K562 (cell line): ENCODE results near the gene SNAPC2. TPM values are rescaled to one million over a fixed set of nuclear protein-coding genes. Genes with fewer than 3 reads are reported as not detected.

Experiments used
- ATAC-seq: fragments of 200-7000 bp; cut with Tn5 transposase; 3 replicates; pipeline ENCODE4 v1.9.1; 2020; ENCODE audit warnings: moderate library complexity
- BruUV-seq: library from RNA; stranded (reverse); fragments of 400-500 nt; replicated peaks from 2 replicates; lab custom pipeline; 2021; lab: Mats Ljungman, UMichigan
- CTCF ChIA-PET: fragments of 300-600 bp; formaldehyde crosslinking; extraction: SDS; loops from one replicate; lab custom pipeline; 2021; ENCODE audit warnings: low intra/inter-chr PET ratio; lab: Yijun Ruan, JAX
- POLR2A ChIA-PET: fragments of 300-600, 350-650 bp; sonication (Branson Sonifier 250); formaldehyde crosslinking; extraction: SDS; loops from one replicate; lab custom pipeline; 2021; ENCODE audit warnings: antibody characterized with exemption, inconsistent platforms; lab: Yijun Ruan, JAX
- DNase-seq, 4 experiments: peaks; one replicate each; pipeline versions ENCODE4 v3.0.0 to v3.0.0-alpha.2; 2011 to 2018; ENCODE audit warnings: low spot score in 3 of 4, mixed read lengths in 3 of 4; ENCODE audit errors: extremely low read depth in 1 of 4
- FAIRE-seq: peaks from 2 replicates; lab custom pipeline; 2011; peaks lifted over from hg19 to GRCh38; lab: Jason Lieb, UNC
- H2AFZ ChIP-seq: 2 replicates; pipeline ENCODE4 v1.6.0; 2011; ENCODE audit warnings: low read depth, low read length, control low read depth, inconsistent platforms
- H3K27ac ChIP-seq: fragments of 200-600 bp; 3 replicates; pipeline ENCODE4 v1.8.0; 2011; ENCODE audit warnings: low read depth, mild to moderate bottlenecking, control low read depth, inconsistent platforms, low read length, moderate library complexity, mixed read lengths; ENCODE audit errors: extremely low read depth
- H3K27me3 ChIP-seq, 2 experiments: fragments of 300-600 bp in 1 of 2; 2 replicates in 1 of 2; 3 replicates in 1 of 2; pipeline versions ENCODE4 v1.6.0 to v1.8.0; 2011; ENCODE audit warnings: inconsistent platforms in 2 of 2, low read length in 2 of 2, mild to moderate bottlenecking in 1 of 2, mixed read lengths in 1 of 2, moderate library complexity in 1 of 2; ENCODE audit not compliant: control insufficient read depth in 2 of 2, insufficient read depth in 2 of 2
- H3K36me3 ChIP-seq: fragments of 300-600 bp; 3 replicates; pipeline ENCODE4 v1.8.0; 2011; ENCODE audit warnings: mild to moderate bottlenecking, low read length, inconsistent platforms; ENCODE audit not compliant: control insufficient read depth, insufficient read depth
- H3K4me1 ChIP-seq, 2 experiments: fragments of 200-600 bp in 1 of 2; replicated peaks in 1 of 2; 2 replicates in 1 of 2; 3 replicates in 1 of 2; pipeline versions ENCODE4 v1.5.1 to v1.8.0; 2011; ENCODE audit warnings: inconsistent platforms in 2 of 2, low read length in 2 of 2, mild to moderate bottlenecking in 1 of 2, mixed read lengths in 1 of 2, moderate library complexity in 1 of 2; ENCODE audit not compliant: control insufficient read depth in 2 of 2, insufficient read depth in 2 of 2
- H3K4me2 ChIP-seq: 2 replicates; pipeline ENCODE4 v1.6.1; 2011; ENCODE audit warnings: low read length, control low read depth, inconsistent platforms, mixed read lengths; ENCODE audit not compliant: insufficient read depth
- H3K4me3 ChIP-seq: fragments of 200-600 bp; sonication (generic), shearing (Covaris generic); 2 replicates; pipeline ENCODE4 v1.5.1; 2016; ENCODE audit warnings: control low read depth, inconsistent platforms
- H3K79me2 ChIP-seq: fragments of 200-600 bp; 3 replicates; pipeline ENCODE4 v1.8.0; 2011; ENCODE audit warnings: low read length, inconsistent platforms; ENCODE audit not compliant: control insufficient read depth, insufficient read depth
- H3K9ac ChIP-seq, 2 experiments: 2 replicates each; pipeline versions ENCODE4 v1.6.0 to v1.6.1; 2011; ENCODE audit warnings: low read depth in 2 of 2, low read length in 2 of 2, control low read depth in 1 of 2, inconsistent platforms in 1 of 2, mild to moderate bottlenecking in 1 of 2, mixed read lengths in 1 of 2; ENCODE audit not compliant: insufficient read depth in 1 of 2
- H3K9me1 ChIP-seq: one replicate; pipeline ENCODE4 v1.6.0; 2011; ENCODE audit warnings: inconsistent platforms, mild to moderate bottlenecking, low read length, moderate library complexity; ENCODE audit not compliant: control insufficient read depth, insufficient read depth
- H3K9me3 ChIP-seq: replicated peaks from 2 replicates; pipeline ENCODE4 v1.5.1; 2011; ENCODE audit warnings: low read depth, low read length, inconsistent platforms; ENCODE audit not compliant: control insufficient read depth, insufficient read depth
- H4K20me1 ChIP-seq: replicated peaks from 2 replicates; pipeline ENCODE4 v1.6.1; 2011; ENCODE audit warnings: low read length, inconsistent platforms, mixed read lengths; ENCODE audit not compliant: control insufficient read depth, insufficient read depth
- AFF1 ChIP-seq, 2 experiments: fragments of 450-650 bp; IDR thresholded peaks; 2 replicates each; pipeline ENCODE4 v1.6.1; 2018; ENCODE audit warnings: mild to moderate bottlenecking in 2 of 2, low read depth in 1 of 2; ENCODE audit not compliant: partially characterized antibody in 2 of 2
- CXXC5 ChIP-seq: fragments of 250-450 bp; sonication (Bioruptor Pico); IDR thresholded peaks from 2 replicates; pipeline ENCODE4 v1.8.0; 2022; ENCODE audit warnings: inconsistent platforms, mild to moderate bottlenecking, moderate library complexity
- GATAD2B ChIP-seq: fragments of 450-650 bp; IDR thresholded peaks from 2 replicates; pipeline ENCODE4 v1.6.1; 2017; ENCODE audit warnings: mild to moderate bottlenecking, borderline replicate concordance
- GTF2E2 ChIP-seq: fragments of 200-800 bp; sonication (Bioruptor generic); IDR thresholded peaks from 2 replicates; pipeline ENCODE4 v1.6.1; 2016; ENCODE audit warnings: missing genetic modification characterization, missing compliant biosample characterization
- HNRNPLL ChIP-seq: fragments of 200-400 bp; formaldehyde crosslinking; IDR thresholded peaks from 2 replicates; pipeline ENCODE4 v1.6.1; 2017; ENCODE audit warnings: low read length, low read depth, mild to moderate bottlenecking; ENCODE audit not compliant: poor library complexity, severe bottlenecking
- KDM5B ChIP-seq: fragments of 200-600 bp; sonication (generic); IDR thresholded peaks from 2 replicates; pipeline ENCODE4 v1.6.1; 2012; ENCODE audit warnings: low read depth, mild to moderate bottlenecking, moderate library complexity, low read length, control low read depth, inconsistent platforms; ENCODE audit not compliant: insufficient replicate concordance
- KLF16 ChIP-seq: IDR thresholded peaks from 2 replicates; pipeline ENCODE4 v1.6.1; 2016; ENCODE audit warnings: antibody characterized with exemption
- MXI1 ChIP-seq: IDR thresholded peaks from 2 replicates; pipeline ENCODE4 v1.6.1; 2011; ENCODE audit warnings: low read depth, mild to moderate bottlenecking, improper control_type of control experiment, low read length
- NFE2 ChIP-seq: IDR thresholded peaks from 2 replicates; pipeline ENCODE4 v1.6.1; 2014; ENCODE audit warnings: antibody characterized with exemption, low read depth
- PRMT5 ChIP-seq: sonication (generic); formaldehyde crosslinking; IDR thresholded peaks from 2 replicates; pipeline ENCODE4 v1.5.0; 2020; ENCODE audit warnings: missing genetic modification reagents
- RAD21 ChIP-seq, 2 experiments: fragments of 250-450 bp in 1 of 2; fragments of 450-650 bp in 1 of 2; sonication (Bioruptor Pico) in 1 of 2; formaldehyde crosslinking in 1 of 2; IDR thresholded peaks in 1 of 2; conservative IDR thresholded peaks in 1 of 2; 2 replicates each; pipeline versions ENCODE4 v1.4.0 to v1.8.0; 2020 to 2022; ENCODE audit warnings: mild to moderate bottlenecking in 2 of 2, moderate library complexity in 1 of 2
- RB1 ChIP-seq: fragments of 450-650 bp; IDR thresholded peaks from 2 replicates; pipeline ENCODE4 v1.6.1; 2017; ENCODE audit warnings: low read depth, mild to moderate bottlenecking
- STAT5B ChIP-seq: fragments of 250-450 bp; sonication (Bioruptor Pico); IDR thresholded peaks from 2 replicates; pipeline ENCODE4 v1.8.0; 2021; ENCODE audit warnings: mild to moderate bottlenecking, inconsistent platforms
- U2AF2 ChIP-seq: fragments of 200-400 bp; formaldehyde crosslinking; optimal IDR thresholded peaks from 2 replicates; pipeline ENCODE3; 2017; ENCODE audit warnings: low read depth, mild to moderate bottlenecking, low read length
- ZNF395 ChIP-seq: fragments of 200-800 bp; sonication (Bioruptor generic); IDR thresholded peaks from 2 replicates; pipeline ENCODE4 v1.6.1; 2017; ENCODE audit warnings: missing genetic modification characterization, missing compliant biosample characterization
- ZNF668 ChIP-seq: fragments of 250-450 bp; sonication (Bioruptor Pico); IDR thresholded peaks from 2 replicates; pipeline ENCODE4 v1.8.0; 2022; ENCODE audit warnings: mild to moderate bottlenecking, inconsistent platforms
- WGBS: fragments of 100-300 bp; shearing (Covaris generic); methylation state at CpG from one replicate; pipeline ENCODE4 v1.1.6; 2016; ENCODE audit warnings: low coverage, mixed read lengths; ENCODE audit not compliant: insufficient coverage; ENCODE audit errors: missing lambda C conversion rate; 5-methylcytosine and 5-hydroxymethylcytosine counted together
- in situ Hi-C: fragments of 300-500 bp; cut with MboI; formaldehyde crosslinking; loops from 4 replicates; pipeline ENCODE4 v1.15.0; 2018; ENCODE audit warnings: inconsistent platforms, mixed read lengths
- intact Hi-C: fragments of 100-400 bp; cut with micrococcal nuclease; formaldehyde crosslinking; loops from 2 replicates; pipeline ENCODE4 v1.14.2; 2022
- polyA plus RNA-seq, 8 experiments: library from polyadenylated mRNA; depleted of rRNA in 4 of 8; stranded (reverse) in 5 of 8; unstranded in 3 of 8; fragments of >200 nt; fragmentation: Nextera tagmentation in 2 of 8; fragmentation: Illumina TruSeq in 1 of 8; extraction: Ambion mirVana in 2 of 8; extraction: Trizol in 1 of 8; gene quantifications; 2 replicates each; pipeline versions ENCODE4 v1.2.1 to v1.2.3, GENCODE V29; 2011 to 2014; ENCODE audit warnings: inconsistent platforms in 1 of 8, missing spikeins in 1 of 8
- total RNA-seq, 7 experiments: library from RNA; depleted of rRNA in 6 of 7; stranded (reverse); fragments of >200 nt in 6 of 7; fragmentation: Illumina TruSeq in 2 of 7; extraction: Trizol in 2 of 7; gene quantifications; 2 replicates each; pipeline versions ENCODE4 v1.2.1 to v1.2.3, GENCODE V29; 2011 to 2021; ENCODE audit warnings: low replicate concordance in 1 of 7

Gene SNAPC2
- total and polyA plus RNA-seq, 9 of the 15 experiments (the other 6 are each of a cell fraction or from before 2014, with no cell fraction given): 0.59 to 45.1 (median 15.3) TPM

GRCh38 chr19:7874076-7874896, 45.9 kb upstream of the SNAPC2 start, which contains the start of gene PRR36 (continued):
- TF ChIP-seq ZNF395: no peak
- no peak for TF ChIP-seq STAT5B
- no peak for TF ChIP-seq RB1
- TF ChIP-seq PRMT5: no peak
- no peak for TF ChIP-seq KLF16
- TF ChIP-seq RAD21 (CRISPR knock-in tag; conservative IDR thresholded peaks at IDR 0.05 in 1 of 2, IDR thresholded peaks at IDR 0.05 in 1 of 2): no peak
- TF ChIP-seq GATAD2B: no peak

GRCh38 chr19:7874897-7875273, 45.3 kb upstream of the SNAPC2 start:
- 65% methylated on average over 11 of the region's 12 CpGs for WGBS
- Histone ChIP-seq H3K27me3 (no peaks in the 10 kb centered on the region; a peak in 1 of 5 replicates), H3K36me3 (no peaks in the 10 kb centered on the region), H3K4me3 (no peak overlapping the region), H3K4me2 (no peak overlapping the region; the same call in 1 of the 2 replicates), H3K9ac (no peak overlapping the region), H3K9me3 (no peaks in the 10 kb centered on the region), H3K27ac (no peak overlapping the region), H4K20me1 (peaks cover 13% of the 10 kb centered on the region), H3K79me2 (no peaks in the 10 kb centered on the region), H3K4me1 (peaks cover 17 to 64% of the 10 kb centered on the region in 2 experiments; a peak in 4 of 5 replicates), H2AFZ (no peak overlapping the region), H3K9me1 (no peaks in the 10 kb centered on the region)
- FAIRE-seq (no peak), ATAC-seq (no peak), DNase-seq (no peak)
- ChIA-PET POLR2A (no interaction called here), CTCF (interaction anchor here (0.6 kb wide), 1 partner anchor 21 kb away, joined by 3 read pairs; no protein-coding TSS in a partner anchor)
- BruUV-seq: no TSS peak
- intact Hi-C loops: loop anchor here (5.0 kb wide), 1 partner anchor 47 kb away; the partner anchor contains the start of gene SNAPC2
- in situ Hi-C loops: no loop called here
- no peak for TF ChIP-seq KDM5B
- TF ChIP-seq NFE2: no peak
- no peak for TF ChIP-seq AFF1 (IDR thresholded peaks at IDR 0.05; ENCODE audit: low read depth in 1 of 2, partially characterized antibody in 2 of 2)
- no peak for TF ChIP-seq ZNF668 (CRISPR knock-in tag)
- TF ChIP-seq CXXC5 (CRISPR knock-in tag): no peak
- TF ChIP-seq U2AF2: no peak
- no peak for TF ChIP-seq HNRNPLL
- no peak for TF ChIP-seq GTF2E2 (tag)
- TF ChIP-seq MXI1: no peak
